Measurements from ENCODE around the gene WHRN.

The WHRN gene

DNA sequence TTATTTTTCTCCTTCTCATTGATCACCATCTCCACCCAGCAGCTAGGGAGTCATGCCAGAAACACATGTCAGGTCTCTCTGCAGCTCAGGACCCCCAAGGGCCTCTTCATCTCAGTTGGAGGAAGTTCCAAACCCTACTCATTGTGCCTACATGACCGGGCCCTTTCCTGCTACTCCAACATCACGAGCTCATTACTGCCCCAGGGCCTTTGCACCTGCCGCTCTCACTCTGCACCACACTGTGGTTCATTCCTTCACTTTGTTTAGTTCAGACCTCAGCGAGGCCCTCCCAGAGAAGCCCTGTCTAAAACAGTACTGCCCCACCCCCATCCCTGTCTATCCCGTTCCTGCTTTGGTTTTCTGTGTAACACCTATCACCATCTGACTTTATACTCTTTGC is 95.4 kb downstream of the WHRN start:
- no peak overlapping the region for H3K27ac ChIP-seq
- DNase-seq (ENCODE audit: low read depth, low spot score) = no peak
- TF ChIP-seq POLR2AphosphoS5 (IDR thresholded peaks at IDR 0.05; ENCODE audit: borderline replicate concordance, low read depth, low read length) (no peak), EZH2 (IDR thresholded peaks at IDR 0.05) (no peak), FOXP2 (optimal IDR thresholded peaks at IDR 0.05; ENCODE audit: control extremely low read depth, extremely low read length, insufficient read depth) (no peak)
- no peak overlapping the region for H3K9ac ChIP-seq (ENCODE audit: insufficient read length)
- no peaks in the 10 kb centered on the region for H3K9me3 ChIP-seq (ENCODE audit: low read depth, low read length)
- no peaks in the 10 kb centered on the region for H3K36me3 ChIP-seq (ENCODE audit: insufficient read depth, low read length)
- no peak overlapping the region for H3K4me3 ChIP-seq

DNA sequence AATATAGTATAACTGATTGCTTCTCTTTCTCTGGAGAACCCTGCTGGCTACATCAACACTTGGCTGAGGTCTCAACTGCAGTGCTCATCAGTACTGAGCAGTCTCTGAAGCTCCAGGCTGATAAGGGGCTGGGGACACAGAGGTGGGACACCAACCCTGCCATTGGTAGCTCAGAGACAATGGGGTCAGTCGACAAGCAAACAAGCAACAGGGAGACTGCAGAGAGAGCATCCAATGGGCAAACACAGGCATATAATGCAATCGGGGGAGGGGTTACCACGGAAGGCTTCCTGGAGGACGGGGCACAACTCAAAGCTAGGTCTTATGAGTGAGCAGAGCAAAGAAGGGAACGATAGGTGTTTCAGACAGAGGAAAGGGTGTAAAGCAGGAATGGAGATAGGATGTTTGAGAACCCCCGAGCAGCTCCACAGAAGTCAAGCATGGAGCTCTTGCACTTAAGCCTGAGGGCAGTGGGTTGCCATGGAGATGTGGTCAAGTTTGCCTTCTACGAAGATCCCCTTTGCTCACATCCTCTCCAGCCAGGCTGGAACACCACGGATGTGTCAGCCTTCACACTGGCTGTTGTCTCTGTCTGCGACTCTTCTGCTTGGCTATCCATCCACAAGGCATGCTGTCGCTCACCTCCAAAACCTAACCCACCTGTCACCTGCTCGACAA is 96.0 kb downstream of the WHRN start:
- no peak overlapping the region for H3K27ac ChIP-seq
- H3K9ac ChIP-seq (ENCODE audit: insufficient read length) = no peak overlapping the region
- H3K36me3 ChIP-seq (ENCODE audit: insufficient read depth, low read length) = no peaks in the 10 kb centered on the region
- no peak for DNase-seq (ENCODE audit: low read depth, low spot score)
- TF ChIP-seq POLR2AphosphoS5 (IDR thresholded peaks at IDR 0.05; ENCODE audit: borderline replicate concordance, low read depth, low read length) = no peak
- TF ChIP-seq FOXP2 (optimal IDR thresholded peaks at IDR 0.05; ENCODE audit: control extremely low read depth, extremely low read length, insufficient read depth) = no peak
- TF ChIP-seq EZH2 (IDR thresholded peaks at IDR 0.05) = no peak
- no peak overlapping the region for H3K4me3 ChIP-seq
- H3K9me3 ChIP-seq (ENCODE audit: low read depth, low read length) = no peaks in the 10 kb centered on the region

DNA sequence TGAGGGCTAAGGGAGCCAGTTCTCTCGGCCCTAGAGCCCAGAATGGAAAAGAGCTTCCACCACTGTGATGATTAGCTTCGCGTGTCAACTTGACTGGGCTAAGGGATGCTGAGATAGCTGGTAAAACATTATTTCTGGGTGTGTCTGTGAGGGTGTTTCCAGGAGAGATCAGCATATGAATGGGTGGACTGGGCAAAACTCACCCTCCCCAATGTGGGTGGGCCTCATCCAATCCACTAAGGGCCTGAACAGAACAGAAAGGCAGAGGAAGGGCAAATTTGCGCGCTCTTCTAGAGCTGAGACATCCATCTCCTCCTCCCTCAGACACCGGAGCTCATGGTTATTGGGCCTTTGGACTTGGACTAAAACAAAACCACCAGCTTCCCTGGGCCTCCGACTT is 96.6 kb downstream of the WHRN start:
- Histone ChIP-seq H3K36me3 (ENCODE audit: insufficient read depth, low read length) (no peaks in the 10 kb centered on the region), H3K9ac (ENCODE audit: insufficient read length) (no peak overlapping the region), H3K9me3 (ENCODE audit: low read depth, low read length) (no peaks in the 10 kb centered on the region), H3K27ac (no peak overlapping the region), H3K4me3 (no peak overlapping the region)
- TF ChIP-seq FOXP2 (optimal IDR thresholded peaks at IDR 0.05; ENCODE audit: control extremely low read depth, extremely low read length, insufficient read depth) (no peak), POLR2AphosphoS5 (IDR thresholded peaks at IDR 0.05; ENCODE audit: borderline replicate concordance, low read depth, low read length) (no peak), EZH2 (IDR thresholded peaks at IDR 0.05) (no peak)
- no peak for DNase-seq (ENCODE audit: low read depth, low spot score)

- Histone ChIP-seq H3K9ac (ENCODE audit: insufficient read length) (no peak overlapping the region), H3K36me3 (ENCODE audit: insufficient read depth, low read length) (no peaks in the 10 kb centered on the region; the same call in 1 of the 2 replicates), H3K4me3 (no peak overlapping the region), H3K9me3 (ENCODE audit: low read depth, low read length) (no peaks in the 10 kb centered on the region), H3K27ac (no peak overlapping the region)
- no peak for DNase-seq (ENCODE audit: low read depth, low spot score)
- TF ChIP-seq EZH2 (IDR thresholded peaks at IDR 0.05) = no peak
- TF ChIP-seq FOXP2 (optimal IDR thresholded peaks at IDR 0.05; ENCODE audit: control extremely low read depth, extremely low read length, insufficient read depth) = no peak
- no peak for TF ChIP-seq POLR2AphosphoS5 (IDR thresholded peaks at IDR 0.05; ENCODE audit: borderline replicate concordance, low read depth, low read length)
Measured at GRCh38 chr9:114407889-114408288, 97.4 kb downstream of the WHRN start.

- no peak overlapping the region for H3K27ac ChIP-seq
- H3K36me3 ChIP-seq (ENCODE audit: insufficient read depth, low read length) = no peaks in the 10 kb centered on the region; the same call in 1 of the 2 replicates
- H3K4me3 ChIP-seq = no peak overlapping the region
- H3K9ac ChIP-seq (ENCODE audit: insufficient read length) = no peak overlapping the region
- no peak for TF ChIP-seq EZH2 (IDR thresholded peaks at IDR 0.05)
- TF ChIP-seq FOXP2 (optimal IDR thresholded peaks at IDR 0.05; ENCODE audit: control extremely low read depth, extremely low read length, insufficient read depth) = no peak
- no peak for TF ChIP-seq POLR2AphosphoS5 (IDR thresholded peaks at IDR 0.05; ENCODE audit: borderline replicate concordance, low read depth, low read length)
- no peaks in the 10 kb centered on the region for H3K9me3 ChIP-seq (ENCODE audit: low read depth, low read length)
- no peak for DNase-seq (ENCODE audit: low read depth, low spot score)
Measured at GRCh38 chr9:114406441-114406840, 98.8 kb downstream of the WHRN start.

GRCh38 chr9:114405294-114406034 is 99.8 kb downstream of the WHRN start:
- TF ChIP-seq EZH2 (IDR thresholded peaks at IDR 0.05) (no peak), FOXP2 (optimal IDR thresholded peaks at IDR 0.05; ENCODE audit: control extremely low read depth, extremely low read length, insufficient read depth) (no peak), POLR2AphosphoS5 (IDR thresholded peaks at IDR 0.05; ENCODE audit: borderline replicate concordance, low read depth, low read length) (no peak)
- H3K4me3 ChIP-seq = no peak overlapping the region
- H3K9ac ChIP-seq (ENCODE audit: insufficient read length) = peak overlapping the region; percentile 8
- H3K36me3 ChIP-seq (ENCODE audit: insufficient read depth, low read length) = no peaks in the 10 kb centered on the region; the same call in 1 of the 2 replicates
- H3K9me3 ChIP-seq (ENCODE audit: low read depth, low read length) = no peaks in the 10 kb centered on the region
- peak; percentile 47 for DNase-seq (ENCODE audit: low read depth, low spot score)
- no peak overlapping the region for H3K27ac ChIP-seq

- Histone ChIP-seq H3K9ac (ENCODE audit: insufficient read length) (no peak overlapping the region), H3K36me3 (ENCODE audit: insufficient read depth, low read length) (no peaks in the 10 kb centered on the region; the same call in 1 of the 2 replicates), H3K4me3 (no peak overlapping the region), H3K27ac (no peak overlapping the region), H3K9me3 (ENCODE audit: low read depth, low read length) (no peaks in the 10 kb centered on the region)
- no peak for DNase-seq (ENCODE audit: low read depth, low spot score)
- no peak for TF ChIP-seq POLR2AphosphoS5 (IDR thresholded peaks at IDR 0.05; ENCODE audit: borderline replicate concordance, low read depth, low read length)
- no peak for TF ChIP-seq EZH2 (IDR thresholded peaks at IDR 0.05)
- no peak for TF ChIP-seq FOXP2 (optimal IDR thresholded peaks at IDR 0.05; ENCODE audit: control extremely low read depth, extremely low read length, insufficient read depth)
Measured at GRCh38 chr9:114404531-114404930, 100.7 kb downstream of the WHRN start.

DNA sequence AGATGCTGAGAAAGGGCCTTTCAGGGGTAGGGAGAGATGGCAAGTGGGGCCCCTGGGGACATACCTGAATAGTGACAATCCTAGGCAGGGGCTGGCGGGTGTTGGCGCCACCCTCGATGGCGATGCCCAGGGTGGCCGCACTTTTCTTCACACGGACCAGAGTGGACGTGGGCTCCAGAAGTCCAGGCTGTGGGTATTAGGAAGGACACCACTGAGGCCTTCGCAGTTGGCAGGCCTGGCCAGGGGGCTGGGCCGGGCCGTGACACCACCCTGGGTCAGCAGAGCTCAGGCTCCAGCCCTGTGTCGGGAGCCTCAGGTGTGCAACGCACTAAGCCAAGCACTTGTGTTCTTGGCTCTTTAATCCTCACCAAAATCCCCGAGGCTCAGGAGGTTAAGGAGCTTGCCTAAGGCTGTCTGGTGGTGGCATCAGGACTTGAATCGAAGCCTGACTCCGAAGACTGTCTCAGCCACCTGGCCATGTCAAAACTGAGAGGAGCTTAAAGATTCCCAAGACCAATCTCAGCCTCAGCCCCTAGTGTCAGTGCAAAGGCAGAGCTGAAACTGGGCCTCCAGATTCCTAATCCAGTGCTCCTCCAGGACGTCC is 102.0 kb downstream of the WHRN start:
- TF ChIP-seq POLR2AphosphoS5 (IDR thresholded peaks at IDR 0.05; ENCODE audit: borderline replicate concordance, low read depth, low read length) (no peak), FOXP2 (optimal IDR thresholded peaks at IDR 0.05; ENCODE audit: control extremely low read depth, extremely low read length, insufficient read depth) (no peak), EZH2 (IDR thresholded peaks at IDR 0.05) (no peak)
- no peak for DNase-seq (ENCODE audit: low read depth, low spot score)
- no peak overlapping the region for H3K9ac ChIP-seq (ENCODE audit: insufficient read length)
- no peak overlapping the region for H3K4me3 ChIP-seq
- no peaks in the 10 kb centered on the region; the same call in 1 of the 2 replicates for H3K36me3 ChIP-seq (ENCODE audit: insufficient read depth, low read length)
- H3K9me3 ChIP-seq (ENCODE audit: low read depth, low read length) = no peaks in the 10 kb centered on the region
- H3K27ac ChIP-seq = no peak overlapping the region

Data from SK-N-MC (cell line).